Measurements from ENCODE around the gene TSPAN32.

DNA sequence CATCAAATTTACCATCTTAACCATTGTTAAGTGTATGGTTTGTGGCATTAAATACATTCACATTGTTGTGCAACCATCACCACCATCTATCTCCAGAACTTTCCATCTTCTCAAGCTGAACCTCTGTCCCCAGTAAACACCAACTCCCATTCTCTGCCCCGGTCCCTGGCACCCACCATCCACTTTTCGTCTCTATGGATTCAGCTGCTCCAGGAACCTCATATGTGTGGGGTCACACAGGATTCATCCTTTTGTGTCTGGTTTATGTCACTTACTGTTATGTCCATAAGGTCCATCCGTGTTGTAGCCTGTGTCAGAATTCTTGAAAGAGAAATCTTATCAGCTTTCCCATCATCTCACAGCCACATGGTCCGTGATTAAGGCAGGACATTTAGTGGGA is 16.3 kb downstream of the TSPAN32 start:
- TF ChIP-seq, protein P1, sequence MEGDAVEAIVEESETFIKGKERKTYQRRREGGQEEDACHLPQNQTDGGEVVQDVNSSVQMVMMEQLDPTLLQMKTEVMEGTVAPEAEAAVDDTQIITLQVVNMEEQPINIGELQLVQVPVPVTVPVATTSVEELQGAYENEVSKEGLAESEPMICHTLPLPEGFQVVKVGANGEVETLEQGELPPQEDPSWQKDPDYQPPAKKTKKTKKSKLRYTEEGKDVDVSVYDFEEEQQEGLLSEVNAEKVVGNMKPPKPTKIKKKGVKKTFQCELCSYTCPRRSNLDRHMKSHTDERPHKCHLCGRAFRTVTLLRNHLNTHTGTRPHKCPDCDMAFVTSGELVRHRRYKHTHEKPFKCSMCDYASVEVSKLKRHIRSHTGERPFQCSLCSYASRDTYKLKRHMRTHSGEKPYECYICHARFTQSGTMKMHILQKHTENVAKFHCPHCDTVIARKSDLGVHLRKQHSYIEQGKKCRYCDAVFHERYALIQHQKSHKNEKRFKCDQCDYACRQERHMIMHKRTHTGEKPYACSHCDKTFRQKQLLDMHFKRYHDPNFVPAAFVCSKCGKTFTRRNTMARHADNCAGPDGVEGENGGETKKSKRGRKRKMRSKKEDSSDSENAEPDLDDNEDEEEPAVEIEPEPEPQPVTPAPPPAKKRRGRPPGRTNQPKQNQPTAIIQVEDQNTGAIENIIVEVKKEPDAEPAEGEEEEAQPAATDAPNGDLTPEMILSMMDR (IDR thresholded peaks at IDR 0.05; ENCODE audit: borderline replicate concordance, extremely low read depth, low read length, poor library complexity, severe bottlenecking) = no peak
- TF ChIP-seq EZH2 (IDR thresholded peaks at IDR 0.05; ENCODE audit: borderline replicate concordance, low read depth, low read length, severe bottlenecking) = no peak
